ENCODE data around the gene PICALM.
"Not testable (repeated sequence)": the region's sequence is repeated elsewhere in the genome, so short reads cannot be mapped to it uniquely, and the experiment has no call there.

Gene PICALM

DNA sequence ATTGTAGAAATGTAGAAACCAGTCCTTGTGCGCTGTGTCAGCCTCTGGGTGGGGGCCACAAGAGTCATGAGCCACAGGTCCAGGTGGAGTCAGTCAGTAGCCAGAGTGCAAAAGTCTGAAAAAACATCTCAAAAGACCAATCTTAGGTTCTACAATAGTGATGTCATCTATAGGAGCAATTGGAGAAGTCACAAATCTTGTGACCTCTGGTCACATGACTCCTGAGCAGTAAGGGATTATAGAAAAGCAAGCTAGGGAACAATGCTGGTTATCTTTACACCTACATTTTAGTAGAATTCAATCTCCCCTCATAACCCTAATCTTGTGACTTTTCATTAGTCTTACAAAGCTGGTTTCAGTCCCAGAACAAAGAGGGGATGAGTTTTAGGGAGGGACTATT, 131.0 kb downstream of the PICALM start:
- DNase-seq (ENCODE audit: low read depth), result no peak

DNA sequence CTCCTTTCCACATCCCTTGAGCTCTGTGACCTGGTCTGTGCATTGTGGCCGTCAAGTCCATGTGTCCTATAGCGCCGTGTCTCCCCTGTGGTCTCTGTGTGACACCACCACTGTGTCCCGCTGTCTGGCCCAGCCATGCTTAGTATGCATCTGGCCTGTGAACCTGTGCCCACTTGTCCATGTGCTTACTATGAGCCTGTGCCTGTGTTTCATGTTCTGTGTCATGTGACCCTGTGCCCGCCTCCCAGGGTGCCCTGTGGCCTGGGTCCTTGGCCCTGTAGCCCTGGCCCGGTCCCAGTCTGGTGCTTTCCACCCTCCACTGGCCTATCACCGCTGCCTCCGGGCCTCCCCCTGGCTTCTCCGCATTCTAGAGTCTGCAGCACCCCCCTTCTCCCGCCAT, 133.1 kb downstream of the PICALM start:
- DNase-seq (ENCODE audit: low read depth), result no peak

DNA sequence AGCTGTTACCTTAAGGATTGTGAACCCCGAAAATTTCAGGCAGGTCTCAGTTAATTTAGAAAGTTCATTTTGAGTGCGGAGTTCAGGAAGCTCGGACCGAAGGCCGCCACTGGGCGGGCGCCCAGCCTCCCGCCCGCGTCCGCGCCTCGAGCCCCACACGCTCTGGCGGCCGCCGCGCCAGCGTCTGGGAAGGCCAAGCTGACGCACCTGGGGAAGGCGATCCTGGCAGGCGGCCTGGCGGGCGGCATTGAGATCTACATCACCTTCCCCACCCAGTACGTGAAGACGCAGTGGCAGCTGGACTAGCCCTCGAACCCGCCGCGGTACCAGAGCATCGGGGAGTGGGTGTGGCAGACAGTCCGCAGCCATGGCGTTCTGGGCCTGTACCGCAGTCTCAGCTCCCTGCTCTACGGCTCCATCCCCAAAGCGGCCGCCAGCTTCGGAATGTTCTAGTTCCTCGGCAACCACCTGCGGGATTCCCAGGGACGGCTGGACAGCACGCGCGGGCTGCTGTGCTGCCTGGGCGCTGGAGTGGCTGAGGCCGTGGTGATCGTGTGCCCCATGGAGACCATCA, 134.2 kb downstream of the PICALM start:
- no peak for DNase-seq (ENCODE audit: low read depth)

DNA sequence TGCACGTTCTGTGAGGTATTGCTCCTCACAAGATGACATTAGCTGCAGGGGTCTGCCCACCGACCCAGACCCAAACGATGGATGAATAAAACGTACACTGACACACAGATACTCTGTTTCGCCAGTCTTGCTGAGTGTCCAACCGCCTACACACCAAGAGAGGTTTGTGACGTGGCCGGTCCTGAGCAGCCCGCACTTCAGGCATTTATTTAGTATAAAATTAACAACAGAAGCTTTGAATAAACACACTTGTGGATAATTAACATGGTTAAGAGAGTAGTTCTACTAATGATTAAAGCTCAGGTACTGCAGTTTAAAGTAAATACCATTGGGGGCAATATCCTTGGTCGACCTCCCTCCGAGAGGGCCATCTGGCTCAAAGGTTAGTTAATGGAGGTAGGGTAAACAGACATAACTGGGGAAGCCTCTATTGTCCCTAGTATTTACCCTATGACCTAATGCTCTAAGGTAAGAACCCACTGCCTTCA, 138.0 kb downstream of the PICALM start:
- DNase-seq (ENCODE audit: low read depth), result no peak

DNA sequence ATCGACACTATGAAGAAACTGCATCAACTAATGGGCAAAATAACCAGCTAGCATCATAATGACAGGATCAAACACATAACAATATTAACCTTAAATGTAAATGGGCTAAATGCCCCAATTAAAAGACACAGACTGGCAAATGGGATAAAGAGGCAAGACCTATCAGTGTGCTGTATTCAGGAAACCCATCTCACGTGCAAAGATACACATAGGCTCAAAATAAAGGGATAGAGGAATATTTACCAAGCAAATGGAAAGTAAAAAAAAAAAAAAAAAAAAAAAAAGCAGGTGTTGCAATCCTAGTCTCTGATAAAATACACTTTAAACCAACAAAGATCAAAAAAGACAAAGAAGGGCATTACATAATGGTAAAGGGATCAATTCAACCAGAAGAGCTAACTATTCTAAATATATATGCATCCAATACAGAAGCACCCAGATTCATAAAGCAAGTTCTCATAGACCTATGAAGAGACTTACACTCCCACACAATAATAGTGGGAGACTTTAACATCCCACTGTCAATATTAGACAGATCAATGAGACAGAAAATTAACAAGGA, 142.2 kb downstream of the PICALM start:
- DNase-seq (ENCODE audit: low read depth), result not testable (repeated sequence)

DNA sequence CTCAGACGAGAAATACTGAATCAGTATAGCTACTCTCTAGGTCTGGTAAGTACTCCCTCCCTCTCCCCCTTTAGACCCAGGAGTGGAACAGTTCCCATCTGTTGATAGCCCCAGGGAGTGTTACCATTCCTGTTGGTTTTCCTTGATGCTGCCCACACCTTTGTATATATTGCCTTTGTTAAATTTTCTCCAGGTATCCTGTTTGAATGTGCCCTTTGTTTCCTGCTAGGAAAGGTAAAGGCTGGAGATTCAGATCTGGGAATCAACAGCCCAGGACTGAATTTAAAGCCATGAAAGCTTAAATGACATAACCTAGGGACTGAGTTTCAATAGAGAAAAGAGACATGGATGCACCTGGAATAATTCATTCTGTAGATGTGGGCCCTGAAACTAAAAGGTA, 145.4 kb downstream of the PICALM start:
- DNase-seq (ENCODE audit: low read depth), result no peak

DNA sequence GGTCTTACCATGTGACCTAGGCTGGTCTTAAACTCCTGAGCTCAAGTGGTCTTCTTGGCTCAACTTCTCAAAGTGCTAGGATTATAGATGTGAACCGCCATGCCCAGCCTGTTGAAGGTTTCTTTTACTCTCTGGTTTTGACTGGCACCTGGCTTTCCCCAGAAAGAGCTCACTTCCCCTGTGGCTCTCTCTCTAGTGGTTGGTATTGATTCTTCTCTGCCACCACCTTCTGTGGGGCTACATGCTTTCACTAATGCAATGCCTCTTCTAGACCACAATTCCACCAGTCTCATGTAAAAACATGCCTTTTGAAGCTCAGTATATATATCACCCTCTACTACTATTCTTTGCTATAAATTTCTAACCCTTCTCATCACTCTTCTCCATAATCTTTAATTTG, 146.5 kb downstream of the PICALM start:
- DNase-seq (ENCODE audit: low read depth), result no peak

DNA sequence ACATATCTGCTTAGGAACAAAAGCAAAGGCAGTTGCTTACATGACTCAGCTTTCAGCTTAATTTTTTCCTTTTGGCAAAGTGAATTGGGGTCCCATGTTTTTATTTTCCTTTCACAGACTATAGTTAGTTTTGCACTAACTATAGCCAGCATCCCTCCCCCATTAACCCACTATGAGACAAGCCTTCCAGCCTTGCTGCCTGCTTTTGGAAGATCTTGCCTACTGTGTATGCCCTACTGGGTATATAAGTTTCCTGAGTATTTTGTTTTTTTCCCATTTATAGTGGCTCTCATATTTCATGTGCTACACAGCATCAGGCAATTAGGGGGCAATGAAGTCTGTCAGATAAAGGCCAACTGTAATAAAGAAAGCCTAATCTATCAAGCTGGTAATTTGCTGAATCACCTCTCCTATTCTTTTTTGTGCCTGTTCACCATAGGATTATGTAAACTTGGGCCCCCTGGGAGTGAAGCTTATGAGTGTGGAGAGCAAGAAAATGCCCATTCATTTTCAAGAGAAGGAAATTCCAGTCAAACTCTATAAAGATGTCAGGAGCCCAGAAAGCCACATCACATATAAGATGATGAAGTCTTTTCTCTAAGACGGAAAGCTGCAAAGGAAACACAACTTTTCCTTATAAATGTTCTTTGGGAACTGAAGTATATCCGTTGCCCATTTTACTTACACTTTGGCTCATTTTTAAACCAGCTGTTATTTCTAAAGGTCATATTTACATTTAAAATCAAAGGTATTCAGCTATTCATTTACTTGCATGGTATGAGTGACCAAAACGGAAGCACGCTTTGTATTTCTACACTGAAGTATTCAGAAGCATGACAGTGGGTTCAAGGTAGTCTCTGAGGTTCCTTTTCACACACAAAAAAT, 149.7 kb downstream of the PICALM start:
- no peak for DNase-seq (ENCODE audit: low read depth)

DNA sequence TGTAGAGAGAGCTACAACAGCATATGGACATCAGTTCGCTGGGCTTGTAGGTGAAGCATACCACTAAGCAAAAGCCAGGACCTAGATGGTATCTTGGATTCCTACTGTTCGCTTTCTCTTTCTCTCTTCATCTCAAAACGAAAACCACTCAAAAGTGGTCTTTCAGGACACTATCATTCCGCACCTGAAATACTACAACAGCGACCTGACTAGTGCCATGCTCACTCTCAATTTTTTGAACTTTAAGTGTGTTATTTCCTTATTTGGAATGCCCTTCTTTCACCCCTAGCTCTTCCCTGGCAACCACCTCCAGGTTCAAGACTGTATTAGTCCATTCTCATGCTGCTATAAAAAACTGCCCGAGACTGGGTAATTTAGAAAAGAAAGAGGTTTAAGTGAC, 154.5 kb downstream of the PICALM start:
- DNase-seq (ENCODE audit: low read depth), result no peak

DNA sequence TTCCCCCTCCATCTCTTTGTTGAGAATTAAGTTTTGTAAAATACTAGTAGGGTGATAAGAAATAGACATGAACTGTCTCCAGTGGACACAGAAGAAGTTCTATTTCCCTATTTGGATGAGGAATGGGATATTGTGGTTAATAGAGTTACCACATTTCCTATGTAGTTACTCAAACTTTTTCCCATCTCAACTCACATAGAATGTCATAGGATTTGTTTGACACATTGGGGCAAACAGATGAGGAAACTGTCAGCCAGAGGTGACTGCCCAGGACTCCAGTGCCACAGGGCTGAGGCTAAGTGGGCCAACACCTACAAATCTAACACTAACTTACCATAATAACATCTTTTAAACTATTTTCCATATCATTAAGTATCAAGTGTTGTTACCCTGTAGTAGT, 155.4 kb downstream of the PICALM start:
- DNase-seq (ENCODE audit: low read depth), result no peak

DNA sequence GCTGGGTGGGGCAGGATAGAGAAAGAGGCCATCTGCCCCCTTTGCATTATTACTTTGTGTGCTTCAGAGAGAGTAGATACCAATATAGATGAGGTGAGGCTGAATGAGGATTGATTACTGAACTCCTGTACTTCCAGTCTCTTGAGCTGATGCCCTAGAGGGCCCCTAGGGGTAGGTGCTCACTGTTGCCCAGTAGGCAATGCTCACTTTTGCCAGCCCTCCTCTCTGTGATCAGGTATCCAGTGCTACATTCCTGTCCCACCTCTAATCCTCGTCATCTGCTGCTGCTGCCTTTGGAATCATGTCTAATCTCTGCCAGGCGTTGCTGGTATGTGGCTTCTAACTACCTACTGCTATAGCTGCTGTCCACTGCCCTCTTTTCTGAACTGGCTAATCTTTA, 156.5 kb downstream of the PICALM start:
- DNase-seq (ENCODE audit: low read depth), result no peak
